IgD-negative memory B cell (primary cell): ENCODE results near the gene YJEFN3. TPM values are rescaled to one million over a fixed set of nuclear protein-coding genes. Genes with fewer than 3 reads are reported as not detected.

ENCODE experiments used
- H3K27ac Mint-ChIP-seq, 3 donors: one replicate each; pipeline ENCODE4 v1.8.0; 2020 to 2022; ENCODE audit warnings: mild to moderate bottlenecking in 3 of 3, mixed read lengths in 3 of 3, moderate library complexity in 1 of 3
- H3K27me3 Mint-ChIP-seq: one replicate; pipeline ENCODE4 v1.8.0; 2021; ENCODE audit warnings: mixed read lengths
- H3K36me3 Mint-ChIP-seq: one replicate; pipeline ENCODE4 v1.8.0; 2020; ENCODE audit warnings: mild to moderate bottlenecking, mixed read lengths
- H3K4me1 Mint-ChIP-seq, 3 donors: one replicate each; pipeline ENCODE4 v1.8.0; 2020 to 2022; ENCODE audit warnings: mixed read lengths in 3 of 3, mild to moderate bottlenecking in 1 of 3
- H3K4me3 Mint-ChIP-seq, 4 donors: one replicate each; pipeline ENCODE4 v1.8.0; 2020 to 2022; ENCODE audit warnings: mild to moderate bottlenecking in 4 of 4, mixed read lengths in 4 of 4, moderate library complexity in 3 of 4
- H3K9me3 Mint-ChIP-seq, 3 donors: one replicate each; pipeline ENCODE4 v1.8.0; 2020 to 2021; ENCODE audit warnings: mixed read lengths in 3 of 3, mild to moderate bottlenecking in 1 of 3
- polyA plus RNA-seq: library from polyadenylated mRNA; unstranded; fragments of 300-500 nt; fragmentation: Illumina TruSeq; gene quantifications from one replicate; pipeline ENCODE4 v1.2.3, GENCODE V29; 2021

Gene YJEFN3
- polyA plus RNA-seq, 1 donor from 2014 or later = not detected

DNA sequence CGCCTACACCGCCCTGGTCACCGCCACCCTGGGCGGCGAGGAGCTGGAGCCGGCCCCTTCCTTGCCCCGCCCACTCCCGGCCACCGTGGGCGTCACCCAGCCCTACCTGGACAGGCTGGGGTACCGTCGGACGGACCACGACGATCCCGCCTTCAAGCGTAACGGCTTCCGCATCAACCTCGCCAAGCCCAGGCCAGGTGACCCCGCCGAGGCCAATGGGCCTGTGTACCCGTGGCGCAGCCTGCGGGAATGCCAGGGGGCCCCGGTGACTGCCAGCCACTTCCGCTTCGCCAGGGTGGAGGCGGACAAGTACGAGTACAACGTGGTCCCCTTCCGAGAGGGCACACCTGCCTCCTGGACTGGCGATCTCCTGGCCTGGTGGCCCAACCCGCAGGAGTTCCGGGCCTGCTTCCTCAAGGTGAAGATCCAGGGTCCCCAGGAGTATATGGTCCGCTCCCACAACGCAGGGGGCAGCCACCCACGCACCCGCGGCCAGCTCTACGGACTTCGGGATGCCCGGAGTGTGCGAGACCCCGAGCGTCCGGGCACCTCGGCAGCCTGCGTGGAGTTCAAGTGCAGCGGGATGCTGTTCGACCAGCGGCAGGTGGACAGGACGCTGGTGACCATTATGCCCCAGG is 16.4 kb downstream of the YJEFN3 start:
- no peak overlapping the region for H3K27ac Mint-ChIP-seq
- no peaks in the 10 kb centered on the region for H3K36me3 Mint-ChIP-seq
- H3K4me1 Mint-ChIP-seq = no peaks in the 10 kb centered on the region
- no peaks in the 10 kb centered on the region for H3K9me3 Mint-ChIP-seq
- H3K27me3 Mint-ChIP-seq = peaks cover 14% of the 10 kb centered on the region
- no peak overlapping the region for H3K4me3 Mint-ChIP-seq

DNA sequence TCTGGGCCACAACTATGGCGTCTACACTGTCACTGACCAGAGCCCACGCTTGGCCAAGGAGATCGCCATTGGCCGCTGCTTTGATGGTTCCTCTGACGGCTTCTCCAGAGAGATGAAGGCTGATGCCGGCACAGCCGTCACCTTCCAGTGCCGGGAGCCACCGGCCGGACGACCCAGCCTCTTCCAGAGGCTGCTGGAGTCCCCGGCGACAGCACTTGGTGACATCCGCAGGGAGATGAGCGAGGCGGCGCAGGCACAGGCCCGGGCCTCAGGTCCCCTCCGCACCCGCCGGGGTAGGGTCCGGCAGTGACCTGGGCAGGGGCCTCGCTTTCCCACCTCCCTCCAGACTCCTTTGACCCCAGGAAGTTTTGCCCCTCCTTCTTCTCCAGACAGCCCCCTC is 17.0 kb downstream of the YJEFN3 start:
- Mint-ChIP-seq H3K27ac (no peak overlapping the region), H3K27me3 (peaks cover 12% of the 10 kb centered on the region), H3K4me1 (no peaks in the 10 kb centered on the region), H3K36me3 (no peaks in the 10 kb centered on the region), H3K9me3 (no peaks in the 10 kb centered on the region), H3K4me3 (no peak overlapping the region)

DNA sequence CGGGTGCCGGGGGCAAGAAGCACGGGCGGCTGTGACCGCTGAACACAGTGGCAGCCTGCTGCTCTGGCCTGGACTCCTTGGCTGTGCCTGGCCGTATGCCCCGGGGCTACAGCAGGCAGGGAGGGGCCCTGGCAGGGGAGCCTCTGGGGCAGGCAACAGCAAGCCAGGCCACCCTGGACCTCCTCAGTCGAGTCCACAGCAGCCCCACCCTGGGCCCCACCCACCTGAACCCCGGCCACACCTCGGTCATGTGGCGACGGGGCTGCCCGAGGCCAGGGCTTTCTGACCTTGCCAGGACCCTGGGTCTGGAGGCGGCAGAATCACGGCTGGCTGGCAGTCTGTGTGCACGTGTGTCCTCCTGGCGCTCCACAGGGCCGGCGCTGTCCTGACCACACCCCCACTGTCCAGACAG is 18.0 kb downstream of the YJEFN3 start:
- Mint-ChIP-seq H3K9me3 (peaks cover 0 to 3% (median 0%) of the 10 kb centered on the region in 3 donors), H3K27me3 (peaks cover 7% of the 10 kb centered on the region), H3K27ac (no peak overlapping the region), H3K4me1 (no peaks in the 10 kb centered on the region), H3K36me3 (no peaks in the 10 kb centered on the region), H3K4me3 (no peak overlapping the region)

DNA sequence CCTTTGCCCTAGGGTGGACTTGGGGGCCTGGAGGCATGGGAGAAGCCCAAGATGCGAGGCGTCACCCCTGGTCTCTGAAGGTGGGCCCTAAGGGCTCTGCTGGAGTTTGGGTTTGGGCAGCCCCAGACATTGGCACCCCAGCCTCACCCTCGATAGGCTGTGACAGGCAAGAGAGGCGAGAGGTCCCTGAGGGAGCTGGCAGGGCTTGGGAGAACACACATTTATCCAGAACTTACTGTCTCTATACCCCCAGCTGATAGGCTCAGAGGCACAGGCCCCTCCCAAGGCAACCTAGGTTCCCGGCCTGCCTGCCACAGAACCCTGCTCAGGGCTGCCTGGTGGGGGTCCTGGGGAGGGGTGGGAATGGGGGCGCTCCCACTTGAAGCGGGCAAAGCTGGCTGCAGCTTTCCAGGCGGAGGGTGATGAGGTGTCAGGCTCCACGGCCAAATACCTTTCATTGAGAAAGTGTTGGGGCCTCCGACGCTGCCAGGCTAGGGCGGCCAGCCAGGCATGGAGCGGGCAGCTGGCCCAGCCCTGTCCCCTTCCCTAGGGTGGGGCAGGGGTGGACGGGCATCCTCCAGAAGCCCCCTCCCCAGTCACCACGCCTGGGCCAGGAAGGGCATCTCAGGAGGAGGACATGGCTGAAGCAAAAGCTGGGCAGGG is 19.1 kb downstream of the YJEFN3 start:
- no peak overlapping the region for H3K4me3 Mint-ChIP-seq
- H3K27me3 Mint-ChIP-seq = peaks cover 5% of the 10 kb centered on the region
- peaks cover 0 to 3% (median 0%) of the 10 kb centered on the region in 3 donors for H3K9me3 Mint-ChIP-seq
- H3K4me1 Mint-ChIP-seq = no peaks in the 10 kb centered on the region
- no peak overlapping the region for H3K27ac Mint-ChIP-seq
- H3K36me3 Mint-ChIP-seq = no peaks in the 10 kb centered on the region

DNA sequence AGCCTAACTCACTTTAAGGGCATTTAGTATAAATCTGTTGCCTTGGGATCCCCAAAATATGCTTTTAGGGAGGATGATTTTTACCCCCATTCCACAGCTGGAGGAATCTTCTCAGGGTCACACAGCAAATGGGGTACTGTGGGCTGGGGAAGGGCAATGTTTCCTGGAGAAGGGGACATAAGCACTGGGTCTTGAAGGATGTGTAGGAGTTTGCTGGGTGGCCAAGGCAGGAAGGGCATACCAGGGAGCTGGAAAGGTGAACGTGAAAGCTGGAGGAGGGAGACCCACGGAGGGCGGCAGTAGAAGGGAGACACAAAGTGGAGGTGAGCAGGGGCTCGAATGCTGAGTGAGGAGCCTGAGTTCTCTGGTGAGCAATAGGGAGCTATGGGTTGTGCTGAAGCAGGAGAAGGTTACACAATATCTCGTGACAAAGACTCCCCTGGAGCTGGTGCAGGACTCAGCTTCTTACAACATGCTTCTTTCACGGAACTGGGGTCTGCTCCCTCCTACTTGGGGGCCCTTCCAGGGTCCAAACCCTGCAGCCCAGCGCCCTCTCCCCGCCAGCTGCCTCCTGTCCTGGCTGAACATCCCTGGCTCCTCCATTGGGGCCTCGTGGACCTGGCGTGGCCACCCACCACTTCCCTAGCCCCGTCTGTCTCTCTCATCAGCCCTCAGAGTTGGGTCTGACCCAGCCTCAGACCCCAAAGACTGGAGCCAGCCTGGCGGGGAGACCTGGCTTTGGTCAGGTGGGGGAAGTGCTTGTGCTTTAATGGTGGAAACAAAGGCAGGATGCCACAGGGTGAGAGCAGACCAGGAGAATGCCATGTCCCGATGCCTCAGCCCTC is 20.4 kb downstream of the YJEFN3 start:
- peaks cover 0 to 3% (median 0%) of the 10 kb centered on the region in 3 donors for H3K9me3 Mint-ChIP-seq
- no peak overlapping the region for H3K27ac Mint-ChIP-seq
- H3K4me1 Mint-ChIP-seq = no peaks in the 10 kb centered on the region
- no peaks in the 10 kb centered on the region for H3K36me3 Mint-ChIP-seq
- no peak overlapping the region for H3K4me3 Mint-ChIP-seq
- H3K27me3 Mint-ChIP-seq = peaks cover 5% of the 10 kb centered on the region

DNA sequence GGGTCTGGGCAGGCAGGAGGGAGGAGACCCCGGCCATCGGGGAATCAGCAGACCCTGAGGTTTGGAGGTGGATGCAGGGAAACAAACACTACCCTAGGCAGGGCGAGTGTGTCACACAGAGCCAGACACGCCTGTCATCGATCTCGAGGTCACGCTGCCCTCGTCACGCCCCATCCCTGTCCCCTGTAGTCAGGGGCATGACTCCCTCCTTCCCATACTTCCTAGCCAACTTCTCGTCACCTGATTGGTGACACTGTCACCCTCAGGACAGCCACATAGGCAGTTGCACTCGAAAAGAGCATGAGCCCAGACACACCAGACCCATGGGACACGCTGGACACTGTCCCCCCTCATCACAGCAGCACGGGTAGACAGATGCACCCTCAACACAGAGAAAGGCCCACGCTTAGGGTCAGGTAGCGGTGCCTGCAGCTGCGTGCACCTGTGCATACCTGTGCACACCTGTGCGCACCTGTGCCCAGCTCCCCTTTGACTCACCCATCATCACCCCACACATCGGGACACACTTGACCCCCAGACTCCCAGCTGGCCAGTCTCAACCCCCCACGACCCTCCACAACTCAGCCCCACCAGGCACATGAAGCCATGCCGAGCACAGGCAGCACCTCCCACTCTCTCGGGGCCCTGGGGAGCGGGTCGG is 21.2 kb downstream of the YJEFN3 start:
- Mint-ChIP-seq H3K9me3 (peaks cover 0 to 3% (median 0%) of the 10 kb centered on the region in 3 donors), H3K36me3 (no peaks in the 10 kb centered on the region), H3K4me1 (peaks cover 0 to 2% (median 0%) of the 10 kb centered on the region in 3 donors), H3K4me3 (no peak overlapping the region), H3K27ac (no peak overlapping the region), H3K27me3 (peaks cover 5% of the 10 kb centered on the region)

DNA sequence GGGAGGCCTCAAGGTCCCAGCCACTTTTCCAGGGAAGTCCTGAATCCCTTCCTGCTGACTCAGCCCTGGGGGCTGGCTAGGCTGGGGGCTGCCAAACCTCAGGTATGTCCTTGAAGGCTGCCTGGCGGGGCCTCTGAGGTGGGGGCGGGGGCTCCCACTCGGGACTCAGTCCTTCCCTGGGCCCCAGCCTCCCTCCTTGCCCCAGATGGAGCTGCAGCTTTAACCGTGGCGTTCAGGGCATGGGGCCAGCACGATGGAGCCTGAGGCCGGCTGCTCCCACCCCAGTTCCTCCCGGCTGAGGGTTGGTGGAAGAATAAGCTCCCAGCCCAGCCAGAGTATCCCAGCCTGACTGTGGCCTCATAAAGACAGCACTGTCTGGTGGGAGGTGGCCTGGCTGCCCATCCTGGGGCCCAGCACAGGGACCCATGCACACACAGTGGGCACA is 21.8 kb downstream of the YJEFN3 start:
- Mint-ChIP-seq H3K9me3 (peaks cover 0 to 3% (median 0%) of the 10 kb centered on the region in 3 donors), H3K4me3 (no peak overlapping the region), H3K4me1 (peaks cover 0 to 2% (median 0%) of the 10 kb centered on the region in 3 donors), H3K27me3 (peaks cover 5% of the 10 kb centered on the region), H3K36me3 (no peaks in the 10 kb centered on the region), H3K27ac (no peak overlapping the region)

DNA sequence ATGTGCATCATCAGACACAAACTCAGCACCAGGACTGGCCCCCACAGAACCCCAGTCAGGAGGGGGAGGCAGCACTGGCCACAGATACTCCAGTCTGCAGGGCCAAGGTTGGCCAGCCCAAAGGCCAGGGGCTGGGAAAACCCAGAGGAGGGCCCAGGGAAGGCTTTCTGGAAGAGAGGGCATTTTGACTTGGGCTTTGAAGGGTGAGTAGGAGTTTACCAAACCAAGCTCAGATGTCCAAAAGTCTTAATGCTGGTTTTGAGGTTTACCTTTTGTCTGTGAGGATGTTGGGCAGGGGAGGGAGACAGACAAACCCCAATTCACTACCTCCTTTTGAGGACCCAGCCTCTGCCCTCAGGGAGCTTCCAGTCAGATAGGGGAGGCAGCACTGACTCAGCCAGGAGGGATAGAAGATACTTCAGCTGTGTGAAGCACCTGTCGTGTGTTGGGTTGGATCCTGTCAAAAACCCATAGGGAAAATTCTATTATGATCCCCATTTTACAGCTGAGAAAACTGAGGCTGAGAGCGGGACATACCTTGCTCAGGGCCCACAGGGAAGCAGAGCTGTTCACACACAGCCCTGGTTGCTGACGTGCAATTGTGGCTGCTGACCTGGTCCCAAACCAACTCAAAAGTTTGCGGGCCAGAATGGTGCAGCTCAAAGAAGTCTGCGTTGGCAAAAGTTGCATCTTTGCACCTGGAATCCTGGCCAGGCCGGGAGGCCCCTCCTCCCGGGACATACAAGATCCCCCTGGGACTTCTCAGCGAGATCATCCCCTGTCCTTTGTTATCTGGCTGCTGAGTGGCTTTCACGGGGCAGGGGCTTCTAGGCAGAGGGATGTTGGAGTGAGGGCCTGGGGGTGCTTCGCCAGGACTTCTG is 22.5 kb downstream of the YJEFN3 start:
- Mint-ChIP-seq H3K27me3 (peaks cover 5% of the 10 kb centered on the region), H3K4me1 (peaks cover 0 to 2% (median 0%) of the 10 kb centered on the region in 3 donors), H3K9me3 (peaks cover 0 to 3% (median 0%) of the 10 kb centered on the region in 3 donors), H3K27ac (no peak overlapping the region), H3K36me3 (no peaks in the 10 kb centered on the region), H3K4me3 (no peak overlapping the region)

DNA sequence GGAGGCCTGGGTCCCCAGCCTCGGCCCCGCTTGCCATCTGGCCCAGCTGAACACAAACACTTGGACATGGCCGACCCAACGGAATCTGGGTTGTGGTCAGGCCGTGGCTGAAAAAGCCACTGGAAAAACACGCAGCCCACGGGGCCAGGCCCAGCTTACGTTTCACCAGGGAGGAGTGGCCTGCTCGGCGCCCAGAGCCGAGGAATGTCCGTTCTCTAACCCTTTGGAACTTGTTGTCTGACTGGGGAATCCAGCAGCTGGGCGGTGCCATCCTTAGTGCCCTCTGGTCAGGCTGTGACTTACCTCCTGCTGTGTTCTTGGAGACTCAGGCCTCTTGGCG is 23.1 kb downstream of the YJEFN3 start:
- Mint-ChIP-seq H3K4me1 (peaks cover 0 to 2% (median 0%) of the 10 kb centered on the region in 3 donors), H3K27me3 (peaks cover 5% of the 10 kb centered on the region), H3K36me3 (no peaks in the 10 kb centered on the region), H3K27ac (no peak overlapping the region), H3K9me3 (peaks cover 0 to 3% (median 0%) of the 10 kb centered on the region in 3 donors), H3K4me3 (no peak overlapping the region)

DNA sequence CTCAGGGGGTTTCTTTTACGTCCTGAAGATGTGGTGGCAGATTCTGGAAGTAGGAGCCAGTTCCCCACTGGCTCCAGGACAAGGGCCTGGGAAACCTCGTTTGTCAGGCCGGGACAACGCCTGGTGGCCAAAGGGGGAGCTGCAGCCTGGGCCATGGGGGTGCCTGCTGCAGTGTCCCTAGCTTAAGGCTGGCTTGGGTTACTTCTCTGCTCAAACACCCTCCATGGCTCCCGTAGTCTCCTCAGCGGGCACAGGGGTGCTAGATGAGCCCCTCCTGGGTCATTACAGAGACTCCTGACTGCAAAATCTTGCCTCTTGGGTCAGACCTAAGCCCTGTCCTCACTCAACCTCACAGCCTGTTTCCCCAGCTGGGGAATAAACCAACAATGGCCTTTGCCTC is 24.1 kb downstream of the YJEFN3 start:
- Mint-ChIP-seq H3K36me3 (no peaks in the 10 kb centered on the region), H3K27me3 (peaks cover 5% of the 10 kb centered on the region), H3K9me3 (peaks cover 0 to 3% (median 0%) of the 10 kb centered on the region in 3 donors), H3K27ac (no peak overlapping the region), H3K4me1 (peaks cover 0 to 2% (median 0%) of the 10 kb centered on the region in 3 donors), H3K4me3 (no peak overlapping the region)

DNA sequence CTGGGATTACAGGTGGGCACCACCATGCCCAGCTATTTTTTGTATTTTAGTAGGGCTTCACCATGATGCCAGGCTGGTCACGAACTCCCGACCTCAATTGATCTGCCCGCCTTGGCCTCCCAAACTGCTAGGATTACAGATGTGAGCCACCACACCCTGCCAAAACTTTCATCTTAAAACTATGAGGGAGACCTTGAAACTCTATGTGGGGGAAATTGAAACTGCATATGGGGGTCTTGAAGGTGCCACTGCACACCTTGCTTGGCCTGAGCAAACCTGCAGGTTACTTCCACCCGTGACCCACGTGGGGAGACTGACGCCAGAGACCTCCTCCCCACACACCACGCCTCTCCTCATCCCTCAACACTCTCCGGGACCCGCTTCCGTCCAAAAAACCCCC is 25.0 kb downstream of the YJEFN3 start:
- Mint-ChIP-seq H3K9me3 (peaks cover 0 to 3% (median 0%) of the 10 kb centered on the region in 3 donors), H3K36me3 (no peaks in the 10 kb centered on the region), H3K4me3 (no peak overlapping the region), H3K4me1 (peaks cover 0 to 2% (median 0%) of the 10 kb centered on the region in 3 donors), H3K27ac (no peak overlapping the region), H3K27me3 (peaks cover 5% of the 10 kb centered on the region)

DNA sequence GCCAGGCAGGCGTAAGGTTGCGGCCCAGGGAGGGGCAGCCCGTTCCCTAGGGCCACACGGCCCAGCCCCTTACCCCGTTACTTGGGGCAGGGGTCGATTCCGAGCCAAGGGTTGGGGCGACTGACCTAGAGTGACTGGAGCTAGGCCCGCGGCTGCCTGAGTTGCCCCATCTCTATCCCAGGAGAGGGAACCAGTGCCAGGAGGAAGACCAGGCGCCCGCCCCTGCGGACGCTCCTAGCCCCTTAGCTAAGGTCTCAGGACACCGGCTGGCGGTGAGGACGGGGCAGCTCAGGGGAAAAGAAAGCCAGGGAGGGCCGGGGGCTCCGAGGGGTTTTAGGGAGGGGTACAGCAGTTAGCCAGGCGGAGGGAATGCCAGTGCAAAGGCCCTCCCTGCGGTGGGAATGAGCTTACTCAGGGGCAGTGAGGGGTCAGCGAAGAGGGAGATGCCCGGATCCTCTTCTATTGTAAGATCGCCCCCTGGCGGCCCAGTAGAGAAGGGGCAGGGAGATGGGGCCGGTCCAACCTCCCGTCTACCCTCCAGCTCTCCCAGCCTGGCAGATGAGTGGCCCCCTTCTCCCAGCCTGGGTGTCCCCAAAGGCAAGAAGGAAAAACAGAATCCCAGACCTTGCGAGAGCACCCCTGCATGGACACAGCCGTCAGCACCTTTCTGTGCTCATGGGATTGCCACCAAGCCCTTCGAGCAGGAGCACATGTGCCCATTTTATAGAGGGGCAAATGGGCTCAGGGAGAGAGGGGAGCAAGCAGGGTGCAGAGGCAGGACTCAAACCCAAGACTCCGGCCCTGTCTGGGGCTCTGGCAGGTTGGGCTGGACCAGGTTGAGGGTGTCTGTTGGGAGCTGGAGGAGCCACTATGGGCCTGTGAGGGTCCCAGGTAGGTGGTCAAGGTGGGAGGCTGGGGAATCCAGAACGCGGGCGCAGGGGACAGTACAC is 25.6 kb downstream of the YJEFN3 start:
- Mint-ChIP-seq H3K36me3 (no peaks in the 10 kb centered on the region), H3K4me1 (peaks cover 0 to 2% (median 0%) of the 10 kb centered on the region in 3 donors), H3K9me3 (peaks cover 0 to 3% (median 0%) of the 10 kb centered on the region in 3 donors), H3K27me3 (no peaks in the 10 kb centered on the region), H3K4me3 (no peak overlapping the region), H3K27ac (no peak overlapping the region)

DNA sequence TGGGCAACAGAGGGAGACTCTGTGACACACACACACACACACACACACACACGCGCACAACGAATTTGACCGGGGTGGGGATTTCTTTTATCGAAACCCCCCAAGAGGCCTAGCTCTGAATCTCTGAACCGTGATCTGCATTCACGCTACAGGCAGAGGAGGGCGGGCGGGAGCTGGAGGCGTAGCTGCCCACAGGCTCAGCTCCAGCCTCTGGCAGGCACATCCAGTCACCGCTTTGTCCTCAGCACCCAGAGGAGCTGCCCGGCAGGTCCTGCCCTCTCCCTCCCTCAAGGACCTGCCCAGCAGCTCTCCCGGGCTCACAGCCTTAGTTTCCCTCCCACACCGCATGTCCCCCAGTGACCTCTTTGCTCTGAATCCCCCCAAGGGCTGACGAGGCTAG is 29.3 kb downstream of the YJEFN3 start:
- H3K27ac Mint-ChIP-seq = no peak overlapping the region

More for the DNA sequence above, 29.3 kb downstream of the YJEFN3 start:
- Mint-ChIP-seq H3K27me3 (no peaks in the 10 kb centered on the region), H3K4me1 (peaks cover 0 to 2% (median 0%) of the 10 kb centered on the region in 3 donors), H3K4me3 (no peak overlapping the region), H3K36me3 (no peaks in the 10 kb centered on the region), H3K9me3 (no peaks in the 10 kb centered on the region)
